Uterus (tissue), 4 donors: ENCODE data around the gene ELMO1. TPM values are rescaled to one million over a fixed set of nuclear protein-coding genes. Genes with fewer than 3 reads are reported as not detected.

Experiments
- DNase-seq, 2 donors: peaks; one replicate each; pipeline ENCODE4 v3.0.0-alpha.2; 2019 to 2020
- H3K27ac ChIP-seq, 2 donors: fragments of 200-600 bp; sonication (generic); 1 replicate in 1 of 2; 2 replicates in 1 of 2; pipeline ENCODE4 v1.5.1; 2016 to 2018
- H3K27me3 ChIP-seq, 2 donors: fragments of 200-600 bp; sonication (generic); one replicate each; pipeline ENCODE4 v1.5.1; 2018 to 2019; ENCODE audit warnings: control low read depth in 1 of 2
- H3K36me3 ChIP-seq, 2 donors: fragments of 200-600 bp; sonication (generic); one replicate each; pipeline ENCODE4 v1.5.1; 2019; ENCODE audit warnings: control low read depth in 1 of 2
- H3K4me1 ChIP-seq, 2 donors: fragments of 200-600 bp; sonication (generic); one replicate each; pipeline ENCODE4 v1.5.1; 2018 to 2019; ENCODE audit warnings: control low read depth in 1 of 2
- H3K4me3 ChIP-seq, 2 donors: fragments of 200-600 bp; sonication (generic); 1 replicate in 1 of 2; 2 replicates in 1 of 2; pipeline ENCODE4 v1.5.1; 2018 to 2019; ENCODE audit warnings: mild to moderate bottlenecking in 1 of 2
- H3K9me3 ChIP-seq, 2 donors: fragments of 200-600 bp; sonication (generic); one replicate each; pipeline ENCODE4 v1.5.1; 2019; ENCODE audit warnings: control low read depth in 1 of 2
- POLR2A ChIP-seq, 2 donors: fragments of 450-650 bp; IDR thresholded peaks; one replicate each; pipeline ENCODE4 v1.6.1; 2016; ENCODE audit warnings: antibody characterized with exemption in 2 of 2, mild to moderate bottlenecking in 1 of 2, moderate library complexity in 1 of 2
- intact Hi-C: fragments of 100-400 bp; cut with DNase I; formaldehyde crosslinking; loops from one replicate; pipeline ENCODE4 v1.15.1; 2023; ENCODE audit warnings: low total_unique reads
- total RNA-seq, 4 donors: library from RNA; depleted of rRNA in 3 of 4; stranded (reverse); fragments of >200 nt in 3 of 4; gene quantifications; one replicate each; pipeline versions ENCODE4 v1.1.0 to v1.2.4, GENCODE V29; 2014 to 2023
- TF ChIP-seq, protein P1 (sequence below), 4 experiments: fragments of 200-600 bp in 2 of 4; fragments of 450-650 bp in 2 of 4; sonication (generic) in 2 of 4; IDR thresholded peaks; one replicate each; pipeline ENCODE4 v1.5.1; 2016 to 2019; ENCODE audit warnings: antibody characterized with exemption in 4 of 4, mild to moderate bottlenecking in 2 of 4, moderate library complexity in 1 of 4
- donor health status: DM: yes; HTN: yes; CAD: no.

Gene ELMO1
- total RNA-seq, 4 donors from 2014 or later: 37.9 to 64.7 (median 55.5) TPM

DNA sequence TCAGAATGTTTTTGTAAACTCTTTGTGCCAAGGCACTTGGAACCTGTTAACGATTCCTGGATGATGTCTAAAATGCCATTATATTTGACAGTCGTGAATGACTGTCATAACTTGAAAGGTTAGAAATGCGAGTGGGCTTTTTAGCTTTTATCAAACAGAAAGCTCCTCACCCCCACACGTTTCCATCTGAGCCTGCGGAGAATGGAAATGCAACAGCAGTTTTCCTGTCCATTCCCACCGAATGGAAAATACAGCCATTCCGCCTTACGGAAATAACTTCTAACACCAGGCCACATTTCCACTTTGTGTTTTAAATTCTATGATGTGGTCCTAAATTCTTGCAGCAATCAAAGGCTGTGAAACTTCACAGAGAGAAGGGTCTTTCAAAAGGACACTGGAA lies 83.8 kb downstream of the ELMO1 start:
- H3K27ac ChIP-seq: no peak overlapping the region
- intact Hi-C loops: no loop called here

DNA sequence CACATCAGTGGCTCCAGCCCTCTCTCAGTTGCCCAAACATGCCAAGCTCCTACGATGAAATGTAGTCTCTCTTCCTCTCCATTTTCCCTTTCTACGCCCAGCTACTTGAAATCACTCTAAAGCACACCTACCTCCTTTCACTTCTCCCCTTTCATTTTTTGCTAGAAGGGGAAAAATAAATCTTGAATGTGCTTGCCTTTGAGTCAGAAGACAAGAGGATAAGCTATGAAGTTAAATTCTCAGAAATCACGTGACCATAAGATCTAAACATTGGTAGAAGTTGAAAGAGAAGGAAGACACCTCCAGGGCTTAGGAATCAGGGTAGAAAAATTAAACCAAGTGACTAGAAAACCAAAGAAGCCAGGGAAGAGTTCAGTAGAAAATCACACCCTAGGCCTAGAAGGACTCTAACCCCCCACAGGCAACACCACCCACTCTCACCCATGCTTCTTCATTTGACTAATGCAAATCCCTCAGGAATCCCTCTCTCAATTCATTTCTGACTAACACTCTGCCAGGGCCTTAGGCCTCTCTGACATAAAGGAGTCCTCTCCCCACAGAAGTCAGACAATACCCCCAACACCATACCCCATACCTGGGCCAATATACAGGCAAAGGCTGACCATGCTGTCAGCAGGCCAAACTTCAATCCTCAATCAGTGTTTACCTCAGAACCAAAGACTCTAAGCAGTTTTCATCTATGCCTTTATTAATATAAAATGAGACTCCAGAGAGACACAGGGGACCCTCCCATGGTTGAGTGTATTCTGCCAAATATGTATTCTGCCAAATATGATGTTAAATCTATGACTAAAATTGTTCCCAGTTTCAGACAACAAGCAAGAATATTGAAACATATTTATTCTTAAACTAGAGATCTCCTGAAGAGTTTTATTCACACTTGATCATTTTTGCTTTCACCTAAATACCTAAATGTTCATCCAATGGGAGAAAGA lies 84.8 kb downstream of the ELMO1 start:
- TF ChIP-seq POLR2A (IDR thresholded peaks at IDR 0.05): no peak
- Histone ChIP-seq H3K4me3 (no peak overlapping the region), H3K4me1 (no peaks in the 10 kb centered on the region), H3K27ac (peak overlapping the region in 1 of 2 donors; percentile 12), H3K27me3 (no peaks in the 10 kb centered on the region), H3K36me3 (no peaks in the 10 kb centered on the region), H3K9me3 (no peaks in the 10 kb centered on the region)
- DNase-seq: no peak
- intact Hi-C loops: no loop called here

More for the DNA sequence above, 83.8 kb downstream of the ELMO1 start:
- Histone ChIP-seq H3K9me3 (no peaks in the 10 kb centered on the region), H3K4me1 (no peaks in the 10 kb centered on the region), H3K36me3 (no peaks in the 10 kb centered on the region), H3K4me3 (no peak overlapping the region), H3K27me3 (no peaks in the 10 kb centered on the region)
- TF ChIP-seq, protein P1, sequence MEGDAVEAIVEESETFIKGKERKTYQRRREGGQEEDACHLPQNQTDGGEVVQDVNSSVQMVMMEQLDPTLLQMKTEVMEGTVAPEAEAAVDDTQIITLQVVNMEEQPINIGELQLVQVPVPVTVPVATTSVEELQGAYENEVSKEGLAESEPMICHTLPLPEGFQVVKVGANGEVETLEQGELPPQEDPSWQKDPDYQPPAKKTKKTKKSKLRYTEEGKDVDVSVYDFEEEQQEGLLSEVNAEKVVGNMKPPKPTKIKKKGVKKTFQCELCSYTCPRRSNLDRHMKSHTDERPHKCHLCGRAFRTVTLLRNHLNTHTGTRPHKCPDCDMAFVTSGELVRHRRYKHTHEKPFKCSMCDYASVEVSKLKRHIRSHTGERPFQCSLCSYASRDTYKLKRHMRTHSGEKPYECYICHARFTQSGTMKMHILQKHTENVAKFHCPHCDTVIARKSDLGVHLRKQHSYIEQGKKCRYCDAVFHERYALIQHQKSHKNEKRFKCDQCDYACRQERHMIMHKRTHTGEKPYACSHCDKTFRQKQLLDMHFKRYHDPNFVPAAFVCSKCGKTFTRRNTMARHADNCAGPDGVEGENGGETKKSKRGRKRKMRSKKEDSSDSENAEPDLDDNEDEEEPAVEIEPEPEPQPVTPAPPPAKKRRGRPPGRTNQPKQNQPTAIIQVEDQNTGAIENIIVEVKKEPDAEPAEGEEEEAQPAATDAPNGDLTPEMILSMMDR (IDR thresholded peaks at IDR 0.05): no peak
- no peak for TF ChIP-seq POLR2A (IDR thresholded peaks at IDR 0.05)
- no peak for DNase-seq

DNA sequence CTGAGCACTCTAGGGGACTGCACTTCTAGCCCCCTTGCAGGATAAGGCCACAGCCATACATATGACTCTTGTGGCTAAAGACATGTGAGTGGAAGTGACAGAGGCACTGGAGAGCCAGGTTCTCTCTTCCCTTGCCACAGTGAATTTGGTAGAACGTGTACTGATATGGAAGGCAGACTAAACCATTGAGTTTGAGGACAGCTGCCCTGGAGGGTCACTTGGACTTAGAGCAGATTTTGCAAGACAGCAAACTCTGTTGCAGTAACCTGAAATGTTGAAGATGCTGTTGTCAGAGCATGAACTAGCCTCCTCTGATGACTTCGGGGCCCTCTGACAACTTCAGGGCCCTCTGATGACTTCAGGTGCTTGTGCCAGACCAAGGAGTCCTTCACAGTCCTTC lies 85.9 kb downstream of the ELMO1 start:
- no peaks in the 10 kb centered on the region for H3K36me3 ChIP-seq
- H3K9me3 ChIP-seq: no peaks in the 10 kb centered on the region
- intact Hi-C loops: no loop called here
- H3K4me3 ChIP-seq: no peak overlapping the region
- no peak for DNase-seq
- H3K4me1 ChIP-seq: no peaks in the 10 kb centered on the region
- TF ChIP-seq, protein P1 (IDR thresholded peaks at IDR 0.05): no peak
- TF ChIP-seq POLR2A (IDR thresholded peaks at IDR 0.05): no peak
- no peak overlapping the region for H3K27ac ChIP-seq
- no peaks in the 10 kb centered on the region for H3K27me3 ChIP-seq

DNA sequence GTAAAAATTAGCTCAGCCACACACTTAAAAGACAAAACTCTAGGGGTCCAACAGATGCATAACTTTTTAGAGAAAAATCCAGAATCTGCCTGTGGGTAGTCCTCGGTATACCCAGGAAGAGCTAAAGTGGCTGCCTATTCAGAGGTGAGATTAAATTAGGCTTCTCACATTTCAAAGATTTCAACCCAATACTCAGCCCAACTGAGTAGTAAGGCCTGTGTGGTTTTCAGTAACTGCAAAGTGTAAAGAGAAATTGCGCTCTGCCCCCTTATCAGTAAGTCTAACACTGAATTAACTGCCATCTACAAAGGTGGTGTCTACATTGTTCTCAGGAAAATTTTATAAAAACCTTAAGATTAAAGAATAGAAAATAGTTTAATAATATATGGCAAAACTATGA lies 88.2 kb downstream of the ELMO1 start:
- Histone ChIP-seq H3K27ac (no peak overlapping the region), H3K27me3 (no peaks in the 10 kb centered on the region), H3K9me3 (no peaks in the 10 kb centered on the region), H3K4me3 (no peak overlapping the region), H3K4me1 (no peaks in the 10 kb centered on the region), H3K36me3 (no peaks in the 10 kb centered on the region)
- TF ChIP-seq, protein P1 (IDR thresholded peaks at IDR 0.05): no peak
- TF ChIP-seq POLR2A (IDR thresholded peaks at IDR 0.05): no peak
- no peak for DNase-seq
- intact Hi-C loops: no loop called here

DNA sequence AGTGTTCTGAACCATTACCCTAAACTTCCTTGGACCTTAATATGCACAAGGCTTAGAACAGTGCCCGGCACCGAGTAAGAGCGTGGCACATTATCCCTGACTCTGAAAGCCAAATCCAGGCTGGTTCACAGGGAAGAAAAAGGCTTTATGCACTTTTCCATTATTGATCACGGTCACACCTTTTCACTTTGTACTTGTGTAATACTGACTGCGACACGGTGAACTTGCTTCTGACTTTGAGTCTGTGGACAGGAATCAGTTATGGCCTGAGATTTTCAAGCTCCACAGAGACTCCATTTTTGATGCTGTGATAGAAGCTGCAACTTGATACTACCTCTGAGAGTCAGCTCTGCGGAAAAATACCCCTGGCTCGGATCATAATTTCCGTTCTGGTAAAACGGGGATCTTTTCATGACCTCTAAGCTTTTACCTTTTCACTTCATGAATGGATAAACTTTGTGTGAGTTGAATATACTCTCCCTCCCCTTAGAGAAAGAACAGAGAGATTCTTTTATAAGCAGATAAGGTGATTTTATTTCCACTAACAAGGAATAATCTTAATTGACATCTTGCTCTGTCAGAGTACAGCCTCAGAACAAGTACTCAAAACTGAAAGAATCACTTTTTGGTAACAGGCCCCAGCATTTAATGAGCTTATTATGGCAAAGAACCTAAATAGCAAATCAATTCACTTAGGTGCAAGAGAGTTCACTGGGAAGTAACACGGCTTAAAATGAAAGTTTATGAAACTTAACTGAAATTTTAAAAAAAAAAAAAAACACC lies 88.8 kb downstream of the ELMO1 start:
- H3K27ac ChIP-seq: no peak overlapping the region
- TF ChIP-seq, protein P1 (IDR thresholded peaks at IDR 0.05): no peak
- no peak for TF ChIP-seq POLR2A (IDR thresholded peaks at IDR 0.05)
- H3K9me3 ChIP-seq: no peaks in the 10 kb centered on the region
- H3K4me3 ChIP-seq: no peak overlapping the region
- no peaks in the 10 kb centered on the region for H3K4me1 ChIP-seq
- no peaks in the 10 kb centered on the region for H3K36me3 ChIP-seq
- no peaks in the 10 kb centered on the region for H3K27me3 ChIP-seq
- no peak for DNase-seq
- intact Hi-C loops: no loop called here
